Measurements from ENCODE around the gene PFKP.
A peak's percentile ranks its signal among the peaks of the same experiment; 100 is the strongest.

PFKP gene

DNA sequence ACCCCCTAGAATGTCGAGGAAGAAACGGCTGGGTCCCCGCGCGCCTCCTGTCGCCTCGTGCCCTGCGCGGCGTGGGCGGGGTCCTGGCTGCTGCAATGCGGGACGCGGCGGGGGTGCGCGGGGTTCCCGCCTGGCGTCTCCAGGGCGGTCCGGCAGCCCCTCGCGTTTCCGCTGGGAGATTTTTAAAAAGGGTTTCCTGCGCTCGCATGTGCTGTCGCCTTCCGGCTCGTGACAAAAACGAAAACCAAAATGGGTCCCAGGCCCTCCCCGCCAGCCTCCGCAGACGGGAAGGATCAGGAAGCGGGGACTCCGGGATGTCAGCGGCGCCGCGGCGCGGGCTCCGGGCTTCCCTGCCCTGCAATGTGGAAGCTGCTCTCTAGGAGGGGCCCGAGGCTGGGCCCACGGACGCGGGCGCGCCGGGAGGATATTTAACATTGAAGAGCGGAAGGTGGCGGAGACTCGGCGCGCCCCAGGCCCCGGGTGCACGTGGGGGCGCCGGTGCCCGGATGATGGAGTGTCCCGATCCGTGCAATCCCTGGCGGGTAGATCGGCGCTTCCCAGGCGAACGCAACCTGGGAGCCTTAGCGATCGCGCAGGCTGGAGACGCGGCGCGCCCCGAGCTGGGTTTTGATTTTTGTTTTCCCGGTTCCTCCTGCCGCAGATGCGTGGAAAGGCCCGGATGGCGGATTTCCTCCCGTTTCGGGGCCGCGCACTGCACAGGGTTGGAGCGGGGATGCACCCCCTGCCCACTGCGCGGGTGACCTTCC is 1.0 kb downstream of the PFKP start:
- no peaks in the 10 kb centered on the region for H3K27me3 ChIP-seq (ENCODE audit: control insufficient read depth, low read length)
- H3K36me3 ChIP-seq (ENCODE audit: control insufficient read depth, low read length), result peaks cover 55% of the 10 kb centered on the region
- TF ChIP-seq EZH2phosphoT487 (IDR thresholded peaks at IDR 0.05; ENCODE audit: borderline replicate concordance, low read length), result no peak
- TF ChIP-seq, protein P1, sequence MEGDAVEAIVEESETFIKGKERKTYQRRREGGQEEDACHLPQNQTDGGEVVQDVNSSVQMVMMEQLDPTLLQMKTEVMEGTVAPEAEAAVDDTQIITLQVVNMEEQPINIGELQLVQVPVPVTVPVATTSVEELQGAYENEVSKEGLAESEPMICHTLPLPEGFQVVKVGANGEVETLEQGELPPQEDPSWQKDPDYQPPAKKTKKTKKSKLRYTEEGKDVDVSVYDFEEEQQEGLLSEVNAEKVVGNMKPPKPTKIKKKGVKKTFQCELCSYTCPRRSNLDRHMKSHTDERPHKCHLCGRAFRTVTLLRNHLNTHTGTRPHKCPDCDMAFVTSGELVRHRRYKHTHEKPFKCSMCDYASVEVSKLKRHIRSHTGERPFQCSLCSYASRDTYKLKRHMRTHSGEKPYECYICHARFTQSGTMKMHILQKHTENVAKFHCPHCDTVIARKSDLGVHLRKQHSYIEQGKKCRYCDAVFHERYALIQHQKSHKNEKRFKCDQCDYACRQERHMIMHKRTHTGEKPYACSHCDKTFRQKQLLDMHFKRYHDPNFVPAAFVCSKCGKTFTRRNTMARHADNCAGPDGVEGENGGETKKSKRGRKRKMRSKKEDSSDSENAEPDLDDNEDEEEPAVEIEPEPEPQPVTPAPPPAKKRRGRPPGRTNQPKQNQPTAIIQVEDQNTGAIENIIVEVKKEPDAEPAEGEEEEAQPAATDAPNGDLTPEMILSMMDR (IDR thresholded peaks at IDR 0.05; ENCODE audit: low read depth, low read length, poor library complexity, severe bottlenecking), result no peak
- H3K79me2 ChIP-seq (ENCODE audit: control insufficient read depth, low read length), result peaks cover 60% of the 10 kb centered on the region
- H3K4me3 ChIP-seq (ENCODE audit: low read length), result peak overlapping the region; percentile 99
- no peaks in the 10 kb centered on the region for H3K9me2 ChIP-seq (replicated peaks; ENCODE audit: control insufficient read depth, low read length)
- no peaks in the 10 kb centered on the region for H3K9me3 ChIP-seq (ENCODE audit: control insufficient read depth, insufficient read depth, low read length)
- peaks cover 41% of the 10 kb centered on the region for H4K20me1 ChIP-seq (ENCODE audit: control insufficient read depth, insufficient read depth, low read depth, low read length)
- H3K4me2 ChIP-seq (ENCODE audit: low read length), result peak overlapping the region; percentile 85
- peaks cover 45% of the 10 kb centered on the region for H3K4me1 ChIP-seq (ENCODE audit: control insufficient read depth, low read length)
- peak overlapping the region; percentile 59 for H3K27ac ChIP-seq (ENCODE audit: low read depth, low read length)
- peaks cover 2% of the 10 kb centered on the region for H3F3A ChIP-seq (ENCODE audit: control insufficient read depth, insufficient read depth)

DNA sequence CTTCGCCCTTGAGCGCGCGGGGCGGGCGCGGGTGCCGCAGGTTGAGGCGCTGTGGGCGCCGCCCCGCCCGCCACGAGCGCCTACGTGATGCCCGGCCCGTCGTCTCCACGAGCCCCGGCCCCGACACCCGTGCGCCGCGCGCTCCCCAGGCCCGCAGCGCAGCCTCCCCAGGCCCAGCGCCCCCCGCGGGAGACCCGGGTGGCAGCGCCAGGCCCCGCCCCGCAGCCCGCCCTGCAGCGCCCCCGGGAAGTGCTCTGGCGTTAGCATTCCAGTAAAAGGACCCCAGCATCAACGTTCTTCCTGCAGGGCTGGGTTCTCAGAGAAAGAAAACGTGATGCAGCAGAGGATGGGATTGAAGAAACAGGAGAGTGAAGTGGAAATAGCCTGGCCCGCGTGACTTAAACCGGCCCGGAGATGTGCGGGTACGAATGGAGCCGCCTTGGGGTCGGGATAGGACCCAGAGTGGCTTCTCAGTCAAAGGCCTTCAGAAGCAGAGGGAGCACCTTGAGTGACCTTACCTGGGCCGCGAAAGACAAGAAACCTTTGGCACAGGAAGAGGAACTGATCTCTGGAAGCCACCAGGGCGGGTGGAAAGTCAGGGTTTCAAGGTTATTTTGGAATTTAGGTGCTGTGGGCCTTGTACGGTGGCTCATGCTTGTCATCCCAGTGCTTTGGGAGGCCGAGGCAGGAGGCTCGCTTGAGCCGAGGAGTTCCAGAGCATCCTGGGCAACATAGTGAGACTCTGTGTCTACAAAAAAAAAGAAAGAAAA is 1.8 kb downstream of the PFKP start:
- Histone ChIP-seq H3K27me3 (ENCODE audit: control insufficient read depth, low read length) (no peaks in the 10 kb centered on the region), H3K4me1 (ENCODE audit: control insufficient read depth, low read length) (peaks cover 49% of the 10 kb centered on the region), H3K9me2 (replicated peaks; ENCODE audit: control insufficient read depth, low read length) (no peaks in the 10 kb centered on the region), H4K20me1 (ENCODE audit: control insufficient read depth, insufficient read depth, low read depth, low read length) (peaks cover 48% of the 10 kb centered on the region), H3K4me2 (ENCODE audit: low read length) (peak overlapping the region; percentile 85), H3K4me3 (ENCODE audit: low read length) (peak overlapping the region; percentile 99), H3F3A (ENCODE audit: control insufficient read depth, insufficient read depth) (peaks cover 2% of the 10 kb centered on the region), H3K9me3 (ENCODE audit: control insufficient read depth, insufficient read depth, low read length) (no peaks in the 10 kb centered on the region), H3K36me3 (ENCODE audit: control insufficient read depth, low read length) (peaks cover 62% of the 10 kb centered on the region), H3K79me2 (ENCODE audit: control insufficient read depth, low read length) (peaks cover 68% of the 10 kb centered on the region), H3K27ac (ENCODE audit: low read depth, low read length) (peak overlapping the region; percentile 59)
- TF ChIP-seq, protein P1 (IDR thresholded peaks at IDR 0.05; ENCODE audit: low read depth, low read length, poor library complexity, severe bottlenecking), result peak; percentile 19
- no peak for TF ChIP-seq EZH2phosphoT487 (IDR thresholded peaks at IDR 0.05; ENCODE audit: borderline replicate concordance, low read length)

DNA sequence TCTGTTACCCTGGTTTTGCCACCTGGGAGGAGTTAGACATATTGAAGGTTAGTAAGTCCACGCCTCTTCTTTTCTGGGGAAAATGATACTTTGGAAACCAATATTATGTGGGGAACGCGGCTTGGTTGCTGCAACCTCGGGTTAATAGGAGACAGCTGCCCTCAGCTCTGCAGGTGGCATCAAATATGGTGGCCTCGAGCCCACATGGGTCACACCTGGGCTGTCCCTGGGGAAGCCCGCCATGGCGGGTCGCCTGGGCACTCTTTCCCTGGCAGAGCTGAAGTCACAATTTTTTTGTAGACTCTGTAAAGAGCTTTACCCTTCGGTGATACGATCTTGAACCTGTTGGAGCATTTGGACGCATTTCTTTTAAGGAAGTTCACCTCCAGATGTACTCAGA is 2.5 kb downstream of the PFKP start:
- Histone ChIP-seq H3K27ac (ENCODE audit: low read depth, low read length) (no peak overlapping the region), H3K4me1 (ENCODE audit: control insufficient read depth, low read length) (peaks cover 46% of the 10 kb centered on the region), H3K4me2 (ENCODE audit: low read length) (peak overlapping the region; percentile 85), H3K36me3 (ENCODE audit: control insufficient read depth, low read length) (peaks cover 68% of the 10 kb centered on the region), H4K20me1 (ENCODE audit: control insufficient read depth, insufficient read depth, low read depth, low read length) (peaks cover 54% of the 10 kb centered on the region), H3K4me3 (ENCODE audit: low read length) (peak overlapping the region; percentile 99), H3K27me3 (ENCODE audit: control insufficient read depth, low read length) (no peaks in the 10 kb centered on the region), H3K9me3 (ENCODE audit: control insufficient read depth, insufficient read depth, low read length) (no peaks in the 10 kb centered on the region), H3K9me2 (replicated peaks; ENCODE audit: control insufficient read depth, low read length) (no peaks in the 10 kb centered on the region), H3F3A (ENCODE audit: control insufficient read depth, insufficient read depth) (peaks cover 2% of the 10 kb centered on the region), H3K79me2 (ENCODE audit: control insufficient read depth, low read length) (peaks cover 75% of the 10 kb centered on the region)
- TF ChIP-seq, protein P1 (IDR thresholded peaks at IDR 0.05; ENCODE audit: low read depth, low read length, poor library complexity, severe bottlenecking), result no peak
- TF ChIP-seq EZH2phosphoT487 (IDR thresholded peaks at IDR 0.05; ENCODE audit: borderline replicate concordance, low read length), result no peak

All from DOHH2 (cell line).